NK-92 treated with Interleukin-12 subunit alpha and Interleukin-12 subunit beta, amount 100 ng/mL, for 24 hours (cell line): ENCODE results near the gene TSPAN32.
A peak's percentile ranks its signal among the peaks of the same experiment; 100 is the strongest.

Experiments
- DNase-seq: peaks from one replicate; lab custom pipeline; 2025; lab: John Stamatoyannopoulos, UW

The TSPAN32 gene, protein sequence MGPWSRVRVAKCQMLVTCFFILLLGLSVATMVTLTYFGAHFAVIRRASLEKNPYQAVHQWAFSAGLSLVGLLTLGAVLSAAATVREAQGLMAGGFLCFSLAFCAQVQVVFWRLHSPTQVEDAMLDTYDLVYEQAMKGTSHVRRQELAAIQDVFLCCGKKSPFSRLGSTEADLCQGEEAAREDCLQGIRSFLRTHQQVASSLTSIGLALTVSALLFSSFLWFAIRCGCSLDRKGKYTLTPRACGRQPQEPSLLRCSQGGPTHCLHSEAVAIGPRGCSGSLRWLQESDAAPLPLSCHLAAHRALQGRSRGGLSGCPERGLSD

GRCh38 chr11:2301631-2302305, at the start of gene TSPAN32, which contains the start of gene C11orf21:
Gene TSPAN32, plus strand, starts transcription at chr11:2302013. Its CDS starts 137 bp downstream, at chr11:2302150.
Gene C11orf21, minus strand, starts transcription at chr11:2301918. Its CDS starts 110 bp downstream, at chr11:2301808.
- peak; percentile 57 for DNase-seq

GRCh38 chr11:2252018-2252417, 49.8 kb upstream of the TSPAN32 start:
- no peak for DNase-seq

- DNase-seq: no peak
Measured at GRCh38 chr11:2256293-2256913, 45.4 kb upstream of the TSPAN32 start.

- DNase-seq: no peak
Measured at GRCh38 chr11:2256951-2257700, 44.7 kb upstream of the TSPAN32 start.

GRCh38 chr11:2258501-2259465, 43.0 kb upstream of the TSPAN32 start:
- DNase-seq: no peak

GRCh38 chr11:2259466-2259830, 42.4 kb upstream of the TSPAN32 start:
- DNase-seq: no peak

DNA sequence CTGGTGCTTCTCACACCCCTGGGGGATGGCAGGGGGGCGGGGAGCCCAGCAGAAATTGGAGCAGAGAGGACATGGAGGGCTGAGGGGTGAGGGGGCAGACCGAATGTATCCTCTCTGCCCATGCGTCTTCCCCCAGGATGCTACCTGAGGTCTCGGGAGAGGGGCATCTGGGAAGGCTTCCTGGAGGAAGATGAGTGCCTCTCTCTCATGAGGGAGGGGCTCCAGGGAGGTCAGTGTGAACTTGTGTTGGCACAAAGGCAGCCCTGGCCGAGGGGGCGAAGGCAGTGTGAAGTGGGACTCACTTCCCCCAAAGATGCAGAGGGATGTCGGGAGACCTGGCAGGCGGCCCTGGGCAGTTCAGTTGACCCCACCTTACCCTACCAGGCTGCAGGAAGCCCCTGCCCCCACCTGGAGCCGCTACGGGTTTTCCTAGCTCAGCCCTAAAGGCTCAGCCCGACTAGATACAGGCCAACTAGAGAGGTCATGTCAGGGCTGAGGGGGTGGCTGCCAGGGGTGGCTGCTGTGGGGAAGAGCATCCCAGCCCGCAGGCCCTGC, 41.8 kb upstream of the TSPAN32 start:
- DNase-seq: no peak

DNA sequence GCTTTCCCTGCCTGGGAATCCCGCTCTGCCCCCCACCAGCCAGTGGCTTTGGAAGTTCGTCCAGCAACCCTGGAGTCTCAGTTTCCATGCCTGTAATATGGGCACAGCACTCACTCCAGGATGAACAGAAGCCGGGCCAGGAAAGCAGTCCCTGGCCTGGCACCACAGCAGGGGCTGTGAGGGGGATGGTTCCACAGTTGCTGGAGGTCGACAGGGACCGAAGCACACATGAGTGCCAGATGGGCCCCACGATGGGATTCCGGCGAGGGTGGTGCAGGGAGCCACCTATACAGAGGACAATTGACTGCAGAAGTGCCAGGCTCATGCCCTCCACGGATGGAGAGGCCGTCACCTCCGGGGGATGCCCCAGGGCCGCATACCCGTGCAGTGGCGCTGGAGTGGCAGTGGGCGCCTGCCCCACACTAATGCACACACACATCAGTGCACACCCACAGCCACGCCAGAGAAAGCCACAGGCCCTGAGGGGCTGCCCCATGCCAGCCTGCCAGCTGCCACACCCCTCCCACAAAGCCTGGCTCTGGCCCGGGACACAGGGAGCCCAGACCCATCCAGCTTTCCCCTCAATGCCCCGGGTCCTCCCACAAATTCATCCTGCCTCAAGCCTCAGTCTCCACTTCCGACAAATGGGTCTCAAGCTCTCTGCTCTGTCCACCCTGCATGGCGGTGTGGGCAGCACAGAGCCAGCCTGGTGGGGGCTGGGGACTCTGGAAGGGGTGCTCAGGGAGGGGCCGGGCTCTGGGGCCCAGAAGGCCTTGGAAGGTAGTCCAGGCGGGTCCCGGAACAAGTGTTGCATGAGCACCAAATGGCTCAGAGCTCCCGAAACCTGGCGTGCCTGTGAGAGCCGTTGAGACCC, 41.1 kb upstream of the TSPAN32 start:
- no peak for DNase-seq

- no peak for DNase-seq
Measured at GRCh38 chr11:2261436-2262230, 40.2 kb upstream of the TSPAN32 start.

DNA sequence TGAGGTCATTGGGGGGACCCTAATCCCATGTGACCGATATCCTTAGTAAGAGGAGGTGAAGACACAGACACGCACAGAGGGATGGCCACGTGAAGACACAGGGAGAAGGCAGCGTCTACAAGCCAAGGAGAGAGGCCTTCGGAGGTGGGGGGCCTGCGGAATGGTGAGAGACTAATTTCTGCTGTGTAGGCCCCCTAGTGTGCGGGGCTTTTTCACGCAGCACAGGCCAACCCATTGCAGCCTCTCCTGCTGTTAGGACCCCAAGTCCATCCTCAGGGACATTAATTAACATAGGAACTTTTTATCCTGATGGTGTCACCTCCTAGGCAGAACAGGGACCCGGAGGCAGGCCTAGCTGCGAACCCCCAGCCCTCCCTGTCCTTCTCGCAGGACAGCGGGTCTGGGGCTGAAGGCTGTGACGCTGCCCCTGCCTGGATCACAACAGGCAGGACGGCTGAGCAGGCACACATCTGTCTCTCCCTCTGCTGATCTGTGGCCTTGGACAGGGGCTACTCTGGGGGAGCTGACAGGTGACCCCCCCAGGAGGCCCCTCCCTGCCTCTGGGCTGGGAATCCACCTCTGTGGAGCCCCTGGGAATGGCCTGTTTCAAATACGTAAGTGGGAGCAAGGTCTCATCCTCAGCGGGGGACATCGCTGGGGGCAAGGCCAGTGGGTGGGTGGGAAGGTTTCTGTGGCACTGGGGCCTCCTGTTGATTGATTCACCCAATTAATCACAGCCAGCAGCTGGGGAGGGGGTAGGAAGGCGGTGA, 39.3 kb upstream of the TSPAN32 start:
- DNase-seq: no peak

DNA sequence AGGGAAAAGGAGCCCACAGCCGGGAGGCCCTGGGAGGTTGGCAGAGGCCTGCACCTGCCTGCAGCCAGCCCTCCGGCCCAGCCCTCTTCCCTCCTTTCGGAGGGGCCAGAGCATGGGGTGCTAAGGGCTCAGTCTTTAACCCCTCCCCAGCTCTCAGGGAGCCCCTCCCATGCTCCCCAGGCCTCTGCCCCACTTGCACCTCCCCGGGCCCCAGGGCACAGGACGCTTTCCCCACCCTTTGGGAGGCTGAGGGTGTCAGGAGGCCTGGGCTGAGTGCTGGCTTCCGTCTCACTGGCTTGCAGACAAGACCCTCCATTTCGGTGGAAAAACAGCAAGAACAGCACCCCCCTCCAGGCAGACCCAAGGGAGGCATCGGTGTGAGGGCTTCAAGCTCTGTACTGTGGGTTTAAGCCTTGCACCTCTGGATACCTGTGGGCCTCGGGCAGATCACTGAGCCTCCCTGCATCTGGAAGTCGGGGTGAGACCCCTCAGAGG, 38.7 kb upstream of the TSPAN32 start:
- no peak for DNase-seq

DNA sequence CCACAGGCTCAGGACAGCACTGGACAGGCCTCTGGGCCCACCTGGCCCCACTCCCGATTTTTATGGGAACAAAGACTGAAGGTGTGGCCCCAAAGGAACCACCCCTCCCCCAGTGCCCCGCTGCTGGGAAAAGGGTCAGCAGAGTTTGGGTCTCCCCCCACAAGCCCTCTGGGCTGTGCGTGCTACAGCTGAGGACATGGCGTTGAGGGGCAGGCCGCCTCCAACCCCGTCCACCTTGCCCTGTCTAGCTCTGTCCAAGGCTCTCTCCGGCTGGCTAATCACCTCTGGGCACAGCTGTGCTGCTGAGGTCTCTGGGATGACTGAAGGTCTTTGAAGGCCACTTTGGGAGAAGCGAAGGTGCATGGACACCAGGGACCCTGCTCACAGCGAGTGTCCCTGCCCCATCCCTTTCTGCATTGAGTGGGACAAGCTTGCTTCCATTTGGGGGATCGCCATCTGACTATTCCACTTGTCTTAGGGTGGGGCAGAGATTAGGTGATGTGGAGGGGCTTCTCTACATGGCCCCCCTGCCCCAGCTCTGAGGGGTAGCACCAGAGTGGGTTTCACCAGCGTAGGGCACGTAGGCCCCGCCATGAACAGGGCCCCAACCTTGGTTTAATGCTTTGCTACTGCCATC, 38.0 kb upstream of the TSPAN32 start:
- no peak for DNase-seq

- DNase-seq: no peak
Measured at GRCh38 chr11:2264366-2265053, 37.3 kb upstream of the TSPAN32 start.

DNA sequence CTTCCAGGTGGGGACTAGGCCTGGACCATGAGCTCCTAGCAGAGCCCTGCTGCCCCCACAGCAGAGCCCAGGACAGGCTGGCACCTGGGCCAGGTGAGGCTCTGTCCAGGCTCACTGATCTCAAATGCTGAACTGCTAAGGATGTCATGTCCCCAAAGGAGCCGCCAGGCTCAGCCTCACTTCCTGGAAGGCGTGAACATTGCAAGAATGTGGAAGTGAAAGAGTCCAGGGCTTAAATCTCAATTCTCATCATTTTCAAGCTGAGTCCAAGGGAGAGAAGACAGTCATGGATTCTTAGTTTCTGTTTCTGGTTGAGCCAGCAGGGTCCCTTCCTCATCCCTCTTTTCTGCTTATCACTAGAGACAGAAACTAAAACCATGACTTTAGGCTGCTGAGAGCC, 36.4 kb upstream of the TSPAN32 start:
- DNase-seq: no peak

DNA sequence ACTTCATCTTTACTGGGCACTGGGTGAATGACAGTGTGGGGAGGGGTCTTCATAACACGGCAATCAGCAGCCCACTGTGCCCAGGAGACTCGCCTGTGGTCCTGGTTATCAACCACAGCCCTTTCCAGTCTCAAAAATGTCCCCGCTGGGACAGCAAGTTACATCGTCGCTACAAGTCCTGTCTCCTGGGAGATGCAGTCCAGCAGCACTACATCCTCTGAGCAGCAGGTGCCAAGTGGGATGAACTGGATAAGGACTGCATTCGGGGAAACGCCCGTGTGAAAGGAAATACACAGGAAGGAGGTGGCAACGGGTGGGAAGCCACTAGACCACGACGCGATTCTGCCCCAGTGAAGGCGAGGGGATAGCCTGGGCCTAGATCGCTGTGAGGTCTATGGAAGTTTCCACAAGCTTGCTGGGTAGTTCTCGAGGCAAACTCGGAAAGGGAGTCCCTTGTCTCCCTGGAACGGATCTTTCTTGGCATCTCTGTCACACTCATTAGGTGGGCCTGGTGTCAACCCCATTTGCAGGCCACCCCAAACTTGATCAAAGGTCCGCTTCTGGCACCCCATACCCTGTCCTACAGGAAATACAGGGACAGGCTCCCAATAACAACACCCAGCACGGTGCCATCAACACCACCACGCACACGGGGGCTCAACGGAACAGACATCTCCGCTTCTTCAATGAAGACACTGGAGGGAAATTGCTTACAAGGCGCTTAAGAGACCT, 35.8 kb upstream of the TSPAN32 start:
- no peak for DNase-seq

DNA sequence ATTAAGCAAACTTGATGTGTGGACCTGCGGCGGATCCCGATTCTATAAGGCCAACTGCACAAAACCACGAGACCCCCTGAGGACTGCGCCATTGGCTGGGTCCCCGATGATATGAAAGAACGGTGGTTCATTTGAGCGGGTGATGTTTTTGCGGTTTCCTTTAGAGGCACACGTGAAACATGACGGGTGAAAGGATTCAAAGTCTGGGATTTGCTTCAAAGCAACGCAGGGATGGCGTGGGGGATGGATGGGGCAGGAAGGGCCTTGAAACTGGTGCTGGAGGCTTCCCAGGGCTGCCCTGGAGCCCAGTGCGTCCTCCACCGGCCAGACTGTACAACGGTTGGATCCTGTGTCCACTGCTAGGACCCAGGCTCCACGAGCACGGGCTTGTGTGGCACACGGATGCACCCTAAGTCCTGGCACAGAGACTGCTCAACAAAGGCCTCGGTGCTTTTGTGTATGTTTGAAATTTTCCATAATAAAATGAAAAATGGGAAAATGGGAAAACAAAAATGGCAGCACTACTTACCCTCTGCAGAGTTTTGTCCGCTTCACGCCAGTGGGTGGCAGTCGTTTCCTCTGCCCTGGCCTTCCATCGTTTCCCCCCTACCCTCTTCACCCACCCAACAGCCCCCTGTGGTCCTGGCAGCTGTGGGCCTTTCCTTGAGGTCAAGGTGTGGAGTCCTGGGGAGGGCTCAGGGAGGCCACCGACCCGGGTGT, 35.1 kb upstream of the TSPAN32 start:
- DNase-seq: no peak
